CD4-positive, alpha-beta T cell treated with Interferon gamma for 1 hour (primary cell): ENCODE data around the gene STARD3.
"Not testable (repeated sequence)": the region's sequence is repeated elsewhere in the genome, so short reads cannot be mapped to it uniquely, and the experiment has no call there.

Source experiments
- DNase-seq: peaks from one replicate; pipeline ENCODE4 v3.0.0-alpha.2; 2020

STARD3 gene

DNA sequence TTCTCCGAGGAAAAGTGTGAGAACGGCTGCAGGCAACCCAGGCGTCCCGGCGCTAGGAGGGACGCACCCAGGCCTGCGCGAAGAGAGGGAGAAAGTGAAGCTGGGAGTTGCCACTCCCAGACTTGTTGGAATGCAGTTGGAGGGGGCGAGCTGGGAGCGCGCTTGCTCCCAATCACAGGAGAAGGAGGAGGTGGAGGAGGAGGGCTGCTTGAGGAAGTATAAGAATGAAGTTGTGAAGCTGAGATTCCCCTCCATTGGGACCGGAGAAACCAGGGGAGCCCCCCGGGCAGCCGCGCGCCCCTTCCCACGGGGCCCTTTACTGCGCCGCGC lies 62.8 kb downstream of the STARD3 start, which contains the start of gene ERBB2:
TSS of gene ERBB2 (plus strand) at position 247 of the 330 bp plus-strand sequence. CDS start 175 bp downstream, outside the sequence.
- DNase-seq: no peak

DNA sequence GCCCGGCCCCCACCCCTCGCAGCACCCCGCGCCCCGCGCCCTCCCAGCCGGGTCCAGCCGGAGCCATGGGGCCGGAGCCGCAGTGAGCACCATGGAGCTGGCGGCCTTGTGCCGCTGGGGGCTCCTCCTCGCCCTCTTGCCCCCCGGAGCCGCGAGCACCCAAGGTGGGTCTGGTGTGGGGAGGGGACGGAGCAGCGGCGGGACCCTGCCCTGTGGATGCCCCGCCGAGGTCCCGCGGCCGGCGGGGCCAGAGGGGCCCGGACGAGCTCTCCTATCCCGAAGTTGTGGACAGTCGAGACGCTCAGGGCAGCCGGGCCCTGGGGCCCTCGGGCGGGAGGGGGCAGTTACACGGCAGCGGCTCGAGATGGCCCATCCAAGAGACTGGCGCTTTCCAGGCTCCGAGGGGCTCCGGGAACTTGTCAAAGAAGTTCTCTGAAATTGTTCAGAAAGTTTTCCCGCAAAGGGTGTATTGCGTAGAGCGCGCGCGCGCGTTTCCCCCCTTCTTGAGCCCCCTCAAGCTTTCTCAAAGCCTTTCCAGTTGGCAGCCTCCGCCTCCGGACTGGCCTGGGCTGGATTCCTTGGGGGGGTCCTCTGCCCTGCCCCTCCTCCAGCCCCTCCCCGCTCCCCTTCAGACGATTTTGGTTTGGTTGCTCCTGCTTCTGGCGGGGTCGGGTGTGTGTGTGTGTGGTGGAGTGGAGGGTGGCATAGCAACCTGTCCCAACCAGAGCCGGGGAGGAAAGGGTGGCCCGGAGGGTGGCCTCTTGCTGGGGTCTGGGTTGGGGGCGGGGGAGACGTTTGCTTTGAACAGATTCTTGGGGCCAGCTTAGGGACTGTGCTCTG lies 63.4 kb downstream of the STARD3 start:
- DNase-seq: no peak

DNA sequence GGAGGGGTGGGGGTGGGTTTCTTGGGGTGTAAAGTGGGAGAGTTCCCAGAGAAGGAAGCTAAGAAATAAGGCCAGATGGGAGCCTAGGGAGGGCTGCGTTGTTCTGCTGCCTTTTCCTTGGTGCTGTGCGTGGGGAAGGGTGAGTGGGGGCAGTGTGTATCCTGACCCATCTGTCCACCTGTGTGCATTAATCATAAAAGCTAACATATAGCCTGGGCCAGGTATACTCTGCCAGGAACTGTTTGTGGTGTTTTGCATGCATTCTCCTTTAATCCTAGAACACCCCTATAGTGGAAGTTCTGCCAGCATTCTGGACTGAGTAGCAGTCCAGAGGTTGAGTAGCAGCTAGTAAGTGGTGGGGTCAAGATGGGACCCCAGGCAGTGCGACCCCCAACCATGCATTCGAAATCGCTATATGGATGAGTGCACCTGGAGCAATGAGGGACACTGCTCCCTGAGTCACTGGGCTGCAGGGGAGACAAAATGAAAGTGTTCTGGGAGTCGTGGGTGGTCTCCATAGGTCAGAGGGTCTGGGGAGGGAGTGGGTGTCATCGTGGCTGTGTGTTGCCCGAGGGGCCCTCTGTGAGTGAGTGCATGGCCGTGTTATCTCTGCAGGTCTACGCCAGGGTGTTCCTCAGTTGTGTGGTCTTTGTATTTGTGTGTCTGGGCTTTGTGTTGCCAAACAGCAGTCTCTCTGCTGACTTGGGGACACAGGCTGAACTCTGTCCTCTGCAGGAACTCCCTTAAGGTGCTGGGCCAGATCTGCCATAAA lies 64.3 kb downstream of the STARD3 start:
- DNase-seq: no peak

- DNase-seq: no peak
These were observed 65.0 kb downstream of the STARD3 start for GRCh38 chr17:39701784-39702422.

GRCh38 chr17:39702901-39703893 lies 66.3 kb downstream of the STARD3 start:
- DNase-seq: no peak

- DNase-seq: no peak
These were observed 67.0 kb downstream of the STARD3 start for GRCh38 chr17:39703913-39704312.

- DNase-seq: no peak
These were observed 68.0 kb downstream of the STARD3 start for GRCh38 chr17:39704821-39705551.

- no peak for DNase-seq
These were observed 68.9 kb downstream of the STARD3 start for GRCh38 chr17:39705786-39706348.

- DNase-seq: no peak
These were observed 69.4 kb downstream of the STARD3 start for GRCh38 chr17:39706383-39706782.

GRCh38 chr17:39706921-39707337 lies 70.0 kb downstream of the STARD3 start:
- DNase-seq: no peak

- DNase-seq: no peak
These were observed 72.5 kb downstream of the STARD3 start for GRCh38 chr17:39709319-39709997.

GRCh38 chr17:39709998-39710964 lies 73.3 kb downstream of the STARD3 start:
- no peak for DNase-seq

DNA sequence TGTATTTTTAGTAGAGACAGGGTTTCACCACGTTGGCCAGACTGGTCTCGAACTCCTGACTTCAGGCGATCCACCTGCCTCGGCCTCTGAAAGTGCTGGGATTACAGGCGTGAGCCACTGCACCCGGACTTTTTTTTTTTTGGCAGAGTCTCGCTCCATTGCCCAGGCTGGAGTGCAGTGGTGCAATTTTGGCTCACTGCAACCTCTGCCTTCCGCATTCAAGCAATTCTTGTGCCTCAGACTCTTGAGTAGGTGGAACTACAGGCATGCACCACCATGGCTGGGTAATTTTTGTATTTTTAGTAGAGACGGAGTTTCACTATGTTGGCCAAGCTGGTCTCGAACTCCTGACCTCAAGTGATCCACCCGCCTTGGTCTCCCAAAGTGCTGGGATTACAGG lies 74.1 kb downstream of the STARD3 start:
- DNase-seq: not testable (repeated sequence)

DNA sequence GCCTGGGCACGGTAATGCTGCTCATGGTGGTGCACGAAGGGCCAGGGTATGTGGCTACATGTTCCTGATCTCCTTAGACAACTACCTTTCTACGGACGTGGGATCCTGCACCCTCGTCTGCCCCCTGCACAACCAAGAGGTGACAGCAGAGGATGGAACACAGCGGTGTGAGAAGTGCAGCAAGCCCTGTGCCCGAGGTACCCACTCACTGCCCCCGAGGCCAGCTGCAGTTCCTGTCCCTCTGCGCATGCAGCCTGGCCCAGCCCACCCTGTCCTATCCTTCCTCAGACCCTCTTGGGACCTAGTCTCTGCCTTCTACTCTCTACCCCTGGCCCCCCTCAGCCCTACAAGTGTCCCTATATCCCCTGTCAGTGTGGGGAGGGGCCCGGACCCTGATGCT lies 74.9 kb downstream of the STARD3 start:
- DNase-seq: no peak
